Retina (tissue), 1 donor: Measurements from ENCODE around the gene GALT.

ENCODE experiments used
- DNase-seq: peaks from one replicate; pipeline ENCODE4 v3.0.0-alpha.2; 2016

Gene GALT

DNA sequence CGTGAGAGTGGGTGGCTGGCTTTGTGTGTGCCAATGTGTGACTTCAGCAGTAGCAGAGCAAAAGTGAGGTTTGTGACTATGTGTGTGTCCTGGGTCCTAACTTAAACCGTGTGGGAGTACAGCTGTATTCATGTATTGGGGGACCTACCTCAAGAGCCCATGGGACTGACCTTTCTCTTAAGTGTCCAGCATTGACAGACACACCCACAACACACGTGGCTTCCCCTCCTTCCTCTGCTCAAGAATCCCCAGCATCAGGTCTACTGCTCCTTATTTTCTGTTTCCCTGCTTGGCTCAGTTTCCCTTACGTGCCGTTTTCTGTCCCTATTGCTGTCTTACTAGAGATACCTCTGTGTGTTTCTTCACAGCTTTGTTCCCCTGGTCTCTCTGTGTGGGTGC, 6.1 kb downstream of the GALT start:
- DNase-seq = no peak

DNA sequence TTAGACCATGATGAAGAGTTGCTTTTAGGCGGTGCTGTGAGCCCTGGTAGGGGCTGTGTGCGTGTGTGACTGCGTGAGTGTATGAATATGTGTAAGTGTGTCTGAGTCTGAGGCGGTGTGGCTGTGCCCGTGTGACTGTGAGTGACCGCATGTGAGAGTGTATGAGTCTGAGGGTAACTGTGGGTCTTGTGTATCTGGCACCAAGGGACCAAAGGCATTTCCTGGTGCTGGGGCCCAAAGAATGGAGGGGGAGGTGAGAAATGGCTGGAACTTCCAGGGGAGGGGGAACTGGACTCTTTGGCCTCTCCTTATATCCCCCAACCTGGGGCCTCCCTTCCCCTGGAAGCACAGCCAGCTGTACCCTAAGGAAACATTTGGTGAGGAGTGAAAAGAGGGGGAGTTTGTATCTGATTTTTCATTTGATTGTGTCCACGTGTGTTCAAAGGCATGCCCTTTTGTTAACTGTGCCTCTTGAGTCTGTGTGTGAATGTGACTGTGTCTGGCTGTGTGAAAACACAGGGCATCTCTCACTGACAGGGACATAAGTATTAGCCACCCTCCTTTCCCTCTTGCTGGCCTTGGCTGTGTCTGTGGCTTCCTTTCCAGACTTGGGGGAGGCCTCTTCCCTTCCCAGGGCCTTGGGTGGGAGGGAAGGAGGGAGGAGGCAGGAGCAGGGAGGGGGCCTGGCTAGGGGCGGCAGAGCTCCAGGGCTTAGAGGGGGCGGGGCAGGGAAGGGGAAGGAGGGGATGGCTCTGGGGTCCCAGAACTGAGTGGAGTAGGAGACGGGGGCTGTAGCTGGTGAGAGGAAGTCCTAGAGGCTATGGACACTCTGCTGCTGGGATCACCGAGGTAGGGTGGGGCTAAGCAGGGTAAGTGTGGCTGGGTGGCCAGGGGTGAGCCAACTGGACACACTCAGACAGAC, 6.9 kb downstream of the GALT start:
- DNase-seq = peak; percentile 25

DNA sequence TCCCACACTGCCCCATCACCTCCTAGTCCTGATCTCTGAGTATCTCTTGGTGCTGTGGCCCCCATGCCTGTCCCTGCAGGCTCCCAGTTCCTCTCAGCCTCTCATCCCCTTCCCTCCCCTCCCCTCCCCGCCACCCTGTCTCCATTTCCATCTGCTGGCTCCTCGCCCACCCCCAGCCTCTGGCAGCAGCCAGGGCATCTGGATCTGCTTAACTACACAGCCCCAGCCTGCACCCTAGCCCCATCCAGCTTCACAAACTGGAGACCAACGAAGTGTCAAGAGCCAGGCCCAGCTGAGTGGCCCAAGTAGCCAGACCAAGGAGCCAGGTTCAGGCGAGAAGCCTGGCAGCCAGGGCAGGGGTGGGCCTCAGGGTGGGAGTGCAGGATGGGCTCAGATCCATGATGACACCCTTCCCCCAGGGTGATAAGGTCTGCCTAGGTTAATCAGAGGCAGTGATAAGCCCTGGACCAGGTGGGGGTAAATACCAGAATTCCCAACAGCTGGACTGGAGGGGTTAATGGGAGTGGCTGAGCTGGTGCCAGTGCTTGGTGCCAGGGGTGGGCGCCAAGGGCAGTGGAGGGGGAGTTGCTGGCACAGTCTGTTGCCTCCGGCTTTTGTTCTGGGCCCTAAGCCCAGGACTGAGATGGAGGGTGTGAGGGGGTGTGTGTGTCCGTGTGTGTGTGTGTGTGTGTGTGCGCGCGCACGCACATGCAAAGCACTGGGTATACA, 8.0 kb downstream of the GALT start:
- no peak for DNase-seq

DNA sequence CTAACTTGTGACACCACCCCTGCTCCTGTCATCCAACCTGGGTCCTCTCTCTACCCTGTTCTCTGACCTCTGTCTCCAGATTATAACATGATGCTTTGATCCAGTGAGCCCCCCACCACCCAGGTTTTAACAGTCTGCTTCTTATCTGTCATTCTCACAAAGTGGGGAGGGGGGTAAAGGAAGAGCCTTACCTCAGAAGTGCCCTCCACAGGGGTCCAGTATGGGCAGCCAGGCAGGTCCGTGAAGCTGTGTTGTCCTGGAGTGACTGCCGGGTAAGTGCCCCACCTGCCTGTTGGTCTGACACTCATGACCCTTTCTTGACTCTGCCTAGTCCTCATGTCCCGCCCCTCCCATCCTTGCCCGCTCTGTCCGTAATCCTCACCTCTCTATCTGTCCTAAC, 8.9 kb downstream of the GALT start:
- DNase-seq = no peak

DNA sequence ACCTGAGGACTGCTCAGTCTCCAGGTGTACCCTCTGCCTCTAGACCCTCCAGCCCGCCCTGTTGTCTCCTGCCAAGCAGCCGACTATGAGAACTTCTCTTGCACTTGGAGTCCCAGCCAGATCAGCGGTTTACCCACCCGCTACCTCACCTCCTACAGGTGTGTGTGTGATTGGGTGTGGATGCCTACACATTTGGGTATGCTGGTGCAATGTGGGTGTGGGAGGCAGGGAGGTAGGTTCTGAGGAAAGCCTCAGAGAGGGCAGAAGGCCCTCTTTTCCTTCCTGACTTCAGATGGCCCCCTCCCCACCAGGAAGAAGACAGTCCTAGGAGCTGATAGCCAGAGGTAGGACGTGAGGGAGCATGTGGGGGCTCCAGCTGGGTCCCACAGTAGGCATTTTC, 10.5 kb downstream of the GALT start:
- no peak for DNase-seq

DNA sequence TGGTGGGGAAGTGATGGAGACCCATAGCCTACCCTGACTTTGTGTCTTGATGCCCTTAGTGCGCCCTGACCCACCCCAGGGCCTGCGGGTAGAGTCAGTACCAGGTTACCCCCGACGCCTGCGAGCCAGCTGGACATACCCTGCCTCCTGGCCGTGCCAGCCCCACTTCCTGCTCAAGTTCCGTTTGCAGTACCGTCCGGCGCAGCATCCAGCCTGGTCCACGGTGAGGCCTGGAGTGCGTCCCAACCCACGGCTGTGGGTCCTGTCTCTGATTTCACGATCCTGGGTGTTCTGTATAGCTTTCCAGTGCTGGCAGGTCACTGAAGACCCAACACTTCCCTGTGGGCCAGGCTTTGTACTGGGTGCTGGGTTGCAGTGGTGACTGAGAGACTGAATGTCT, 12.0 kb downstream of the GALT start:
- no peak for DNase-seq

DNA sequence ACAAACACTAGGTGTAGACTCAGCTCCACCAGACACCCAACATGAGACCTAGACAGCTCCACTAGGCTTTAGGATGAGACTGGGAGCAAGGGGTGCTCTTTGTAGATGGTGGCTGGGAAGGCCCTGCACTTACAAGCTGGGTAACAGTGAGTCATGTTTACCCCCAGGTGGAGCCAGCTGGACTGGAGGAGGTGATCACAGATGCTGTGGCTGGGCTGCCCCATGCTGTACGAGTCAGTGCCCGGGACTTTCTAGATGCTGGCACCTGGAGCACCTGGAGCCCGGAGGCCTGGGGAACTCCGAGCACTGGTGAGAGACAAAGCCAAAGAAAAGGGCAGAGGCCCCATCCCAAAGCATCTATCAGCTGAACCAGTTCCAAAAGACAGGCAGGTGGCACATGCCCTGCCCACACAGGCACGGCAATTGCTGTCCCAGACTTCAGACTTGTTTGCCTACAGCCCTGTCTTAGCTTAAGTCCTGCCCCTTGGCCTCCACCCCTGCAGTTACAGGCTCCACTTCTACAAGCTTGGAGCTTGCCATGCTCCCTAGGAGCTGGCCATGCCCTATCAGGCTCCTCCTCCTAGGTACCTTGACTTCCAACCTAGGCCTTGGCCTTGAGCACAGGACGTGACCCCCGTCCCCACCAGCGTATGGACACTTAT, 13.2 kb downstream of the GALT start:
- DNase-seq = no peak

DNA sequence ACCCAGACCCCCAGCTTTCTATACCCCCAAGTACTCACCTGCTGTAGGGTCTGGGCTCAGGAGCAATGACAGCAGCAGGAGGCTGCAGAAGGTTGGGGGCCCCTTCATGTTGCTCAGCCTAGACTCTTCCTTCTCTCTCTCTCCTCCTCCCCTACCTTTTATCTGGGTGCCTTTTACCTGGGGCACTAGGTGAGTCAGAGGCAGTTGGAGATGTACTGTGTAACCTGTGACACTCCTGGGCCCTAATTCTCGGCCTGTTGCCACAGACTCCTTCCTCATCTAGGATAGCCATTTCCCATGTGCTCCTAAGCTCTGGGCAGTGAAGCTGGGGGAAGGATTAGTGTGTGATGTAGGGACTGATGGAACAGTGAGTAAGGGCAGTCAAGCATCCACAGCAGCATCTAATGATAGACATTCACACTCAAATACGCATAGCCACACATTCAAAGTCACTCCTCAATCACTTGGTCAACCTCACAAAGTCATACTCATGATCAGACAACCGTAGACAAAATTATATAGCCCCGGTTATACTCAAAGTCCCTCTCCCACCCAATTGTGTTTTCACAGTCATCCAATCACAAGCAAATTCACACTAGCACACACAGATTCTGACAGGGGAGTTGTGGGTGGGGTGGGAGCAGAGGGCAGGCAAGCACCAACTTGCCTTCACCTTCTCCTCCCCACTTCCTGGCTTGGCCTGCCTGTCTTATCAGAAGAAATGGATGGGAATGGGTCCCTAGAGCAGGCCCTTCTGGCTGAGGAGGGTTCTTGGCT, 16.2 kb downstream of the GALT start, which contains the start of gene CCL27:
TSS of gene CCL27 (minus strand) at position 132 of the 777 bp plus-strand sequence. CDS start at position 108, 24 bp downstream.
- no peak for DNase-seq

DNA sequence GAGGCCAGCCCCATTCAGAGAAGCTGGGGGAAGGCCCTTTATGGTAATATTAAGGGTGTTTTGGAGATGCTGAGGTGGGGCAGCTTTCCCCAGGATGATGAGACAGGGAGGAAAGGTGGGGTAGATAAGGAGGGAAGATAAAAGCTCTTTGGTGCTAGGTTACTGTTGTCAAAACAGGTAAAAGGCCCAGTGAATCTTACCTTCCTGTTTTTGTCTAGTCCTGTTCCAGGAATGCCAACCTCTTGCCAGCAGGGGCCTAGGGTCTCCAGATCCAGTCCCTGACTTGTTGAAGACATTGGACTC, 16.8 kb downstream of the GALT start:
- DNase-seq = no peak

DNA sequence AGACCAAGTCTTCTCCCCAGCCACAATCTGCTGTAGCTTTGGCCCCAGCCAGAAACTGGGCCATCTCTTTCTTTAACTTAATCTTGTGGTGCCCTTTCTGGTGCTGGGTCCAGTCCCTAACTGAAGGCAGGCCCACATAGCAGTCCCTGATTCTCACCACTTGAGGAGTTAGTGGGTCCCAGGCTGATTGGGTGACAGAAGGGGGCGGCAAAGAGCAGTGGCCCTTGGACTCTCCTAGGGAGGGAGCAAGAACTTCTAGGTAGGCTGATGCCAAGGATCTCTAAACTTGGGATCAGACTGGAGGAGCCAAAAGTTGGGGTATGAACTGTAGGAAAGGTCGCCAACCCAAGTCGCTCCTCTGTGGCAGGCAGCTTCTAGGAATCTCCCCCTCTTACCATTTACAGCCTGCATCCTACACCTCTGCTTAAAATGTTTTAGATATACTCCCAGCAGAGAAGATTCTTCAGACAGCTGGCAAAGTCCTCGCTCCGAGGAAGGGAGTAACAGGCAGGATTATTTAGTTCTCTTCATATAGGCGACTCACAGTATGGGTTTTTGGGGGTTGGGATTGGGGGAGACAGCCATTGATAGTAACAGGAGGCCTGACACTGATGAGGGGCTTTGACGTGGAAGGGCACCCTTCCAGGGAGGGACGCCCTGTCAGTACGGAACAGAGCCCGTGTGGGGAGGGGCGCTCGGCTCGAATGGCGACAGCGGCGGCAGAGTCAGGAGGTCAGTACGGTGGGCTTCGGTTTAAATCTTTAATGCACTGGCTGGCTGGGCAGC, 18.0 kb downstream of the GALT start:
- DNase-seq = peak; percentile 60

DNA sequence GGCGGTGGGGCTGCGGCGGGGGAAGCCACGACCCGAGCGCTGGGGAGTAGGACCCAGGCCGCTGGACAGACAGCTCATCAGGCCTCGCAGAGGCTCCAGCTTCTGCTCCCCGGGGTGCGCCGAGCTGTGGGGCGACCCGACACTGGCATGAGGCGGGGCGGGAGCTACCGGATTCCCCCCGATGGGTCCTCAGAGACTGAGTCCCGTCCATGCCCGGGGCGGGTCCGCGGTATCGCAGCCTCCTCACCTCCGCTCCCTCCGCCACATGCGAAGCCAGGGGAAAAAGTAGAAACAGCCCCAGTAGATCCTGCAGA, 18.5 kb downstream of the GALT start:
- no peak for DNase-seq

DNA sequence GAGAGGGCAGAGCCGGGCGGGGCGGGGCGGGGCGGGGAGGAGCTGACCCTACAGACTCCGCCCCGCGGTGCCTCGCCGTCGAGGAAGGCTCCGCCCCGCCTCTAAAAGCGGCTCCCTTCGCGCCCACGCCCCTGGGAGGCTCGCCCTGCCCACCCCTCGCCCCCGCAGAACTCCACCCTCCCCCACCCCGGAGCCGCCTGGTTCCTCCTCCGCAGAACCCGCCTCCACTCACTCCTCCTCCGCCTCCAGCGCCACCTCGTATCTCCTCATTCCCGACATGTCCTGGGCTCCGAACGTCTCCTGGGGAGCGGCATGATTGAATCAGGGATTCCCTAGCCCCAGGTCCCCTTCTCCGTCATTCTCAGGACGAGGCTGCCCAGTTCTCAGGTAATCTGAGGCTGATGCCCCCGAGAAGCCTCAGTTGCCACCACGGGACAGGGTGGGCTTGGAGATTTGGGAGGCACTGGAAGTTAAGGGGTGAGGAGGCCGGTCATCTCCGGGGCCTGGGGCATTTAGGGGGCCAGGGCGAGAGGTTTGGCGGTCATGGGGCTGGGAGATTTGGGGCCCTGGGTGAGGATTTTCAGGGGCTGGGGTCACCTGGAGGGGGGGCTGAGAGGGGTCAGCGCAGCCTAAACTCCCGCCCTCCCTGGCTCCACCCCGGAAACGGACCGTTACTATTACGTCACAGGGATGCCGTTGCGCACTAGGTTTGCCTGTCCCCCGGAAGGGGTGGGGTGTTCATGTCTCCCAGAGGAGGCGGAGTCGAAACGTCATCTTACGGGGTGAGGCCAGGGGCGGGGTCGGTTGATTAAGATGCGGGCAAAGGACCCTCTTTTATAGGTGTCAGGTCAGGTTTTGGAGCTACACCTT, 19.1 kb downstream of the GALT start:
- peak; percentile 90 for DNase-seq

DNA sequence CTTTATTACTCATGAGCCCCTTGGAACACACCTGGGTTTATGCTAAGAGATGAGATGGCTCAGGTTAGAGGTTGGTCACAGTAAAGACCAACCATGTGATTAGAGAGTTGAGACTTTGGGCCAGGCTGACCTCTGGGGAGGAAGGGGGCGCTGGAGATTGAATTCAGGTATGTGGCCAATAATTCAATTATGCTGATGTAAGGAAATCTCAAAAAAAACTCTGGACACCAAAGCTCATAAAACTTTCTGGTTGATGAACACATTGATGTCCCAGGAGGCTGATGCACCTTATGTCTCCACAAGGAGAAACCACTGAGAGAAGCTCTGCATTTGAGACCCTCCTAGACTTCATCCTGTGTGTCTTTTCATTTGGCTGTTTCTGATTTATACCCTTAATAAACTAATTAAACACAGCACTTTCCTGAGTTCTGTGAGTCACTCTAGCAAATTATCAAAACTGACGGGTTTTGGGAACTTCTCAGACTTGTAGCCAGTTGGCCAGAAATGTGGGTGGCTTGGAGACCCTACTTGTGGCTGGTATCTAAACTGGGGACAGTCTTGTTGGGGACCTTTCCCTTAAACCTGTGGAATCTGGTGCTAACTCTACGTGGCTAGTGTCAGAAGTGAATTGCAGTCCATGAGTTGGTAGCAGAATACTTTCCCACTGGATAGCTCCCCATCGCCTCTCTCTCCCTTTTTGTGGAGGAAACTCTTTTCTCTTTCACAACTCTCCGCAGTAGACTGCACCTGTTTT, 23.5 kb downstream of the GALT start:
- DNase-seq = no peak

DNA sequence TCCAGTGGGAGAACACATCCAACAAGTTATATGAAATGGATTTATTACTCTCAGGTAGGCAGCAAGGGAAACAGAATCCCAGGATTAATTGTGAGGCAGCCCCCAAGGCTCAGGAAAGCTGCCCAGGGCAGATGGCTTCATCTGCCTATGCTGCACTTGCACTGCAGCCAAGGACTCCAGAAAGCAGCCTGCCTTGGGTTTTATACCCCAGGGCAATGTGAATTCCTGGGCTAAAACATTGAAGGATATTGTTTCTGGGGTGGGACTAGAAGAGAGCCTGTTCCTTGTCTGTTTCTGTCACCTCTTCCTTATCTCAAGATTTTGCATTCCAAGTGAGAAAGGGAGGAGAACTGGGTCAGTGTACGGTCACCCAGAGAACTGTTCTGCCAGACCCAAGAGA, 24.8 kb downstream of the GALT start:
- no peak for DNase-seq

DNA sequence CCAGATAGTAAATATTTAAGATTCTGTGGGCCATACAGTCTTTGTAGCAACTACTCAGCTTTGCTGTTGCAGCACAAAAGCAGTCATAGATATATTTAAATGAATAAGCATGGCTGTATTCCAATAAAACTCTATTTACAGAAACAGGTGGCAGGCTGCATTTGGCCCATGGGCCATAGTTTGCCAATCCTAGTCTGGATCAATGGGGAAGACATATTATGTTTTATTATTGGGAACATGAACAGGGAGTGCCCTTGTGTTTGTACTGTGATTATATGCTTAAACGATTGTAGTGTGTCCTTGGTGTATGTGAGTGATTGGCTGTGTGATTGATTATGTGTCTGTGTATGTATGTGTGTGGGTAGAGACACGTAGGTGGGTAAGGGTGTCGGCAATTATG, 28.0 kb downstream of the GALT start:
- DNase-seq = no peak

DNA sequence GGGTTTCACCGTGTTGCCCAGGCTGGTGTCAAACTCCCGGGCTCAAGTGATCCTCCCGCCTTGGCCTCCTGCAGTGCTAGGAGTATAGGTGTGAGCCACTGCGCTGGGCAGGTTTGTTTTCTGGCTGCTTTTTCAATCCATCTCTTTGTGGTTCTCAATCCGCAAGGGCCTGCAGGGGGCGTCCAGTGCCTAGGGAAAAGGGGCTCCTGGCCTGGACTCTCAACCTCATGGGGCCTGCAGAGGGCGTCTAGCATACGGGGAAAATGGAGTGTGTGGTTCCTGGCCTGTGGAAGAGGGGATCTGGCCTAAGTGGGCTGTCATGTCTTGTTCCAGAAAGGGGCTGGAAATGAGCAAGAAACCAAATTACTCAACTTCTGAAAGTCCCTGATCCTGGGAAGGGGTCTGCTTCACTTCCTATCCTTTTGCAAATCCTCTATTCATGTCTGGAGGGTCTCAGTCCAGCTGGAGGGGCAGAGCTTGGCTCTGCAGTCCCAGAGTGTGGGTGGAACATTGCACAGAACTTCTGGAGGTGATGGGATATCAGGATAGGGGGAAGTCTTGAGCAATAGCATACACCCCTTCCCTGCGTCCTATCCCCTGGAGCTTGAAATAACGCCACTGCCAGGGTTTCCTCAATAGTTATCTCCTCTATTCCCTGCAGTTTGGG, 28.7 kb downstream of the GALT start:
- DNase-seq = peak; percentile 58

DNA sequence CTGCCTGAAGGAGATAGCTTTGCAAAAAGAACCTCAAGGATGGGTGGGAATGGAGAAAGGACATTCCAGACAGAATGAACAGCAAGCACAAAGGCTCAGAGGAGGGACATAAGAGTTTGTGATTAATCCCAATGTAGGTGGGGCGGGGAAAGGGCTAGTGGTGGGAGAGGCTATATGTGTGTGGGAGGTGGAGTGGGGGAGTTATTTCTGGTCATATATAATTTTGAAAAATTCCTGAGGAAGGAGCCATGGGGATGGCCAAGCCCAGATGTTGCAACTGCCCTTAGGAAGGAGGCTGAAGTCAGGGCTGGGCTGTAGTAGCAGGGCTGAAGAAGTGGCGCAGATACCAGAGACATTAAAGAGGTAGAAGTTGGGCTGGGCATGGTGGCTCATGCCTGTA, 29.4 kb downstream of the GALT start:
- no peak for DNase-seq

DNA sequence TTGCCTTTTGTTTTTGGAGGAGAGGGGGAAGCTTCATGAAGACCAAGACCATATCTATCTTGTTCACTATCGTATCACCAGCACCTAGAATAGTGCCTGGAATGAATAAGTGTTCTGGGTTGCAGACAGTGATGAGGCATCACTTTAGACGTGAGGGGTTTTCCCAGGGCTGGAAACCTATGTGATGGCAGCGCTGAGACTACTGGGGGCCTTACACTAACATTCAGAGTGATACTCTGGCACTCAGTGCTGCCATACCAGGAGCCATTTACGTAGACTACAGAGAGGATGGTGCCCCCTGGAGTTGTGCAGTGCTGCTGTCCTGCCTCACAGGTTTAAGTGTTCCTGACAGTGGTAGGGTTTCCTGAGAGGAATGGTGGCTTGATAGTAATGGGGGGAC, 37.7 kb downstream of the GALT start:
- no peak for DNase-seq

DNA sequence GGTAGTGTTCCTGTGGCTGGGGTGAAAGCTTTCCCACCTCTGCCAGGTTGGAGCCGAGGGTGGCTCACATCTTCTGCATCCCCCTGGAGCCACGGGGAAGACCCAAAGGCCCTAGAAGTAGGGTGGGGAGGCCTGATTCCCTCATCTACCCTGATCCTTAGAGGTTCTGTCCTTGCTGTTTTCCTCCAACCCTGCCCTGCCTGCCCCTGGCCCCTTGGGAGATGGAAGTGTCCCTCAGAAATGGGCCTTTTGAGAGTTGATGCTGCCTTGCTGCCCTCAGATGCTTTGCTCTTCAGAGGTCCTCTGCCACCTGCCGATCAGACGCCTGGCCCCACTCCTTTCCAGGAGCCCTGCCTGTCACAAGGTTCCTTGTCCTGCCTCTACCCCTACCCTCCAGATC, 38.3 kb downstream of the GALT start:
- no peak for DNase-seq

DNA sequence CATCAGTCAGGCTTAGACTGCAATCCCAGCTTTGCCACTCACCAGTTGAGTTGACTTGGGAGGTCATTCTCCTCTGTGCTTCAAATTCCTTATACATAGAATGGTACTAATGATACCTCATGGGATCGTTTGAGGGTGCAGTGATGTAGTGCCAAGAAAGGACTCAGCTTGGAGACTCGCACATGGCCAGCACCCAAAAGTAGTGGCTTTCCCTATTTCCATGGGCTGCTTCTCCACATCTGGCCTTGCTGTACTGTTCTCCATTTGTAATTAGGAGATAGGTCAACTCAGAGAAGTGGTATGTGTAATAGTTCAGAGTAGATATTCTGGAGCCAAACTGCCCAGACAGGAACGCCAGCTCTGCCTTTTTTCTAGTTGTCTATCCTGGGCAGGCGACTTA, 39.1 kb downstream of the GALT start:
- no peak for DNase-seq
